Choroid plexus epithelial cell (primary cell): ENCODE measurements around the gene EVA1A.

Experiments
- DNase-seq: peaks from one replicate; pipeline ENCODE4 v3.0.0-alpha.2; 2010; ENCODE audit warnings: low read depth
- H3K4me3 ChIP-seq: 2 replicates; pipeline ENCODE4 v1.5.1; 2011; ENCODE audit warnings: low read depth, mild to moderate bottlenecking, control low read depth, low read length, moderate library complexity
- CTCF ChIP-seq: conservative IDR thresholded peaks from 2 replicates; pipeline ENCODE4 v1.5.1; 2011; ENCODE audit warnings: low read depth, mild to moderate bottlenecking, control low read depth, inconsistent platforms, low read length, moderate library complexity

The EVA1A gene

GRCh38 chr2:75560768-75561565 lies at the start of gene EVA1A:
Gene EVA1A, minus strand, starts transcription at chr2:75560939. Its CDS starts 42,799 bp downstream, at chr2:75518140.
- no peak for TF ChIP-seq CTCF
- peak within 1 kb of the TSS; percentile 75 for H3K4me3 ChIP-seq
- DNase-seq: peak; percentile 82

GRCh38 chr2:75609937-75610508 lies 49.3 kb upstream of the EVA1A start:
- peak; percentile 36 for DNase-seq
- no peak overlapping the region for H3K4me3 ChIP-seq
- TF ChIP-seq CTCF: no peak

GRCh38 chr2:75609334-75609689 lies 48.6 kb upstream of the EVA1A start:
- TF ChIP-seq CTCF: no peak
- DNase-seq: no peak
- no peak overlapping the region for H3K4me3 ChIP-seq

DNA sequence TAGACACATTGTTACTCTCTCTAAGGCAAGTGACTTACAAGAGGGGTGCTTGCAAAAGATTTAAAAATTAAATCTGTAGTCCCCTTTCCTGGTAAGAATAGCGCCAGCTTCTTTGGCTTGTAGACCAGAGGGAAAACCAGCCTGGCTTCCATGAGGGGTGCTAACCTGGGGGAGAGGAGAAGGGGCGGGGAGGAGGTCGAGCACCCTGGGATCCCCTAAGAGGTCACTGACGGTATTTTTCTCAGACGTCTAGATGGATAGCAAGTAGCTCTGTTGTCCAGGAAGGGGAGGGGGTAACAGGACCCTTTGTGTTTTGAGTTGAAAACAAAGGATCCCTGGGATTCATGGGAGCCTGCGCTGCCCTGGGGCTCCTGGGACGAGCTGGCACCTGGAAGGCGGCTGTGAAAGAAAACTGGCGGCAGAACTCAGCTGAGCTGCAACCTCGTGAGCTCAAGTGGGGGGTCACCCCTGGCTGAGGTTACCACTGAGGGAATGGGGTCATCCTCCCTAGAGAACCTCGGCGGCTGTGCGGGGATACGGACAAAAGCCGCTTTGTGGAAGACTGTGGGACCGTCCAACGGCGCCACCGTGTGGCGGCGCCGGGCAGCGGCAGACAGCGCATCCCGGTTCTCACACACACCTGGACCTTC lies 48.1 kb upstream of the EVA1A start:
- peak; percentile 100 for TF ChIP-seq CTCF
- DNase-seq: peak; percentile 63
- H3K4me3 ChIP-seq: peak overlapping the region; percentile 48

DNA sequence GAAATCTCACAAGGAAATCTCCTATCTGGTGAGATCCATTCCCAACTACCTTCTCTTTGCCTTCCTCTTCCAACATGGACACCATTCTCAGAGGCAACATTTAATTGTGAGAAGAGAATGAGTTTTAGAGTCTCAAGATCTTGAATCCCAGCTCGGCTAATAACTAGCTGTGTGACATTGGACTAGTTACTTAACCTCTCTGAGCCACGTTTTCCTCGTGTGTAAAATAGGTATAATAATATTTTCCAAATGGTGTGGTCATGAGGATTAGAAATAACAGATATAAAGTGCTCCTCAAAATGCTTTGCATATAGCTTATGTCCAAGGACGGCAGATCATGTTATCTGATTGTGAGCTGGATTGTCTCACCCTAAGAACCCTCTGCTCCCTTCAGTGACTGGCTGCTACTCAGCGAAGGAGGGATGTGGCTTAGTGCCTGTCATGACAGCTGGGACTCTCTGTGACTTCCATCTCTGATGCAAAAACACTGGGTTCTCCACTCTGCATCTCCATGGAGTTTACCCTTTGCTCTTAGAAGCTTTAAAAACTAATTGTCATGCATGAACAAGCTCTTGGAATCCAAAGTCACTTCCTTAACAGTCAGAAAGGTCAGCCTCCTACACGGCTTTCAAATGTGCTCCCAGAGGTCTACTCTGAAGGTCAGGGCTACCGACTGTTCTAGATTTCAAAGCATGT lies 47.4 kb upstream of the EVA1A start:
- TF ChIP-seq CTCF: no peak
- H3K4me3 ChIP-seq: no peak overlapping the region
- DNase-seq: peak; percentile 39

DNA sequence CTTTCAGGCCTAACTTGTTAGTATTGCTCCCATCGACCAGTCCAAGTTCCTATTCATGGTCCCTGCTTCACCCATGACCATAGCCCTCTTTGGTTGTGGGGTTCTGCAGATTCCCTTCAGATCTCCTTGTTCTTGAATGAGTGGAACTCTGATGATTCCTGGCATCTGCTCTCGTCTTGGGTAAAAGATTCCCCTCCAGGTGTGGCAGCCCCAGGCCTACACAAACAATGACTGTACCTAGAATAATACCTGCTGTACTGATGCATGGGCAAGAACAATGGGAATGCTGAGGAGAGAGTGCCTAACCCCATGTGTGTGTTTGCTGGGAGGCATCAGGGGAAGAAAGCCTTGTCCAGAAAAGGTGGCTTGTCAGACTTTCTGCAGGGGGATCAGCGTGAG lies 46.7 kb upstream of the EVA1A start:
- no peak overlapping the region for H3K4me3 ChIP-seq
- DNase-seq: no peak
- TF ChIP-seq CTCF: no peak
